Fibroblast of peridontal ligament (primary cell): Measurements from ENCODE around the gene SLC36A4.
"Not testable (repeated sequence)": the region's sequence is repeated elsewhere in the genome, so short reads cannot be mapped to it uniquely, and the experiment has no call there.

Experiments used
- DNase-seq: peaks from one replicate; pipeline ENCODE4 v3.0.0-alpha.2; 2010; ENCODE audit errors: extremely low read depth

Gene SLC36A4

GRCh38 chr11:93197380-93198214, at the start of gene SLC36A4:
TSS of gene SLC36A4 (minus strand) at chr11:93197991. CDS start at chr11:93197832, 159 bp downstream.
- peak; percentile 96 for DNase-seq

- not testable (repeated sequence) for DNase-seq
Observed at GRCh38 chr11:93246790-93247189, 49.0 kb upstream of the SLC36A4 start.

GRCh38 chr11:93244018-93244417, 46.2 kb upstream of the SLC36A4 start:
- no peak for DNase-seq

GRCh38 chr11:93239966-93240365, 42.2 kb upstream of the SLC36A4 start:
- no peak for DNase-seq

GRCh38 chr11:93238956-93239355, 41.2 kb upstream of the SLC36A4 start:
- DNase-seq: no peak

- DNase-seq: peak; percentile 53
Observed at GRCh38 chr11:93236741-93237675, 39.2 kb upstream of the SLC36A4 start.

- DNase-seq: peak; percentile 81
Observed at GRCh38 chr11:93234602-93235207, 36.9 kb upstream of the SLC36A4 start.

GRCh38 chr11:93229876-93230275, 32.1 kb upstream of the SLC36A4 start:
- DNase-seq: no peak

- DNase-seq: peak; percentile 58
Observed at GRCh38 chr11:93225662-93226061, 27.9 kb upstream of the SLC36A4 start.

GRCh38 chr11:93221539-93221938, 23.7 kb upstream of the SLC36A4 start:
- DNase-seq: no peak

GRCh38 chr11:93220078-93220477, 22.3 kb upstream of the SLC36A4 start:
- DNase-seq: no peak

- no peak for DNase-seq
Observed at GRCh38 chr11:93219440-93219839, 21.6 kb upstream of the SLC36A4 start.

- no peak for DNase-seq
Observed at GRCh38 chr11:93216511-93217101, 18.8 kb upstream of the SLC36A4 start.

GRCh38 chr11:93213622-93214021, 15.8 kb upstream of the SLC36A4 start:
- no peak for DNase-seq

- DNase-seq: no peak
Observed at GRCh38 chr11:93212094-93212493, 14.3 kb upstream of the SLC36A4 start.

- DNase-seq: no peak
Observed at GRCh38 chr11:93209466-93209865, 11.7 kb upstream of the SLC36A4 start.

GRCh38 chr11:93208663-93209270, 11.0 kb upstream of the SLC36A4 start:
- DNase-seq: no peak

GRCh38 chr11:93199616-93200015, 1.8 kb upstream of the SLC36A4 start:
- no peak for DNase-seq

- peak; percentile 49 for DNase-seq
Observed at GRCh38 chr11:93198215-93198845, 539 bp upstream of the SLC36A4 start.

GRCh38 chr11:93196816-93197379, 893 bp downstream of the SLC36A4 start:
- DNase-seq: no peak
